Astrocyte (in vitro differentiated cells and primary cell): Measurements from ENCODE around the gene ASB7.

Experiments used
- CTCF ChIP-seq: IDR thresholded peaks from 2 replicates; pipeline ENCODE4 v1.5.1; 2011; ENCODE audit warnings: low read depth, mild to moderate bottlenecking, inconsistent platforms, low read length, moderate library complexity; ENCODE audit not compliant: insufficient read depth
- EZH2 ChIP-seq: IDR thresholded peaks from 2 replicates; pipeline ENCODE4 v1.6.1; 2012; ENCODE audit warnings: mild to moderate bottlenecking, low read length, inconsistent platforms; ENCODE audit not compliant: insufficient read depth

- TF ChIP-seq CTCF: no peak
- no peak for TF ChIP-seq EZH2
These were observed 82.2 kb downstream of the ASB7 start for GRCh38 chr15:100684591-100684990.
